ENCODE measurements around the gene GLO1.
A peak's percentile ranks its signal among the peaks of the same experiment; 100 is the strongest.

The GLO1 gene

DNA sequence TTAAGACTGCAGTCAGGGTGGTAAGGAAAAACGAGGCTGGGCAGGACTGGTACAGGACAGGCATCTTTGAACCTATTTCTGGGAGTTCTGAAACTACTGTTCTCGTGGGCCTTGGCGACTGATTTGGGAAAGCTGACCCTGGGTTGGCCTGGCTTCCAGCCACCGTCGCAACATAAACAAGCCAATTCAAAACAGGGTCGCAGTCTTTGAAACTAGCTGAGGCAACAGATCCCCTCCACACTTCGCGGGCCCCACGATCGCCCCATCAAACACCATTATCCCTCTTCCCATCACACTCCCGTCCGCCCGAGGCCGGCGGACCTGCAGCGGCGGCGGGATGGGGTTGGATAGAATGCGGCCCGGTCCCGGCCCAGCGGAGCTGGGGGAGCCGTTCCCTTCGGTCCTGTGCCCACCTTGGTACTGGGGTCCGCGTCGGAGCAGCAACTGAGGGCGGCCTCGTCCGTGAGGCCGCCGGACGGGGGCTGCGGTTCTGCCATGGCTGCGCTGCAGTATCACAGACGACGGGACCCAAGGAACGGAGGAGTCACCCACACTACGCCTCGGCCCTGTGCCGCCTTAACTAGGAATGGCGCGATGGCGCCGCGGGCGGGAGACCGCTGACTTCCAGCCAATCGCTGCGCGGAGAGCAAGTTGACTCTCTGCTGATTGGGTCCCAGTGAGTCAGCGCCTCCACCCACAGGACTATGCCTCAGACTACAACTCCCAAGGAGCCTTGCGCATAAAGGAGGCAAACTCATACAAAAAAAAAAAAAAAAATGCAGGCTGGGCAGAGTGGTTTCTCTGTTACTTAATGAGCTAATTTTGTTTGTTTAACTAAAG, at the start of gene GLO1:
Gene GLO1, minus strand, starts transcription at position 588 of the 840 bp plus-strand sequence. Its CDS starts 91 bp downstream, at position 497.
- DNase-seq = peak; percentile 96

DNA sequence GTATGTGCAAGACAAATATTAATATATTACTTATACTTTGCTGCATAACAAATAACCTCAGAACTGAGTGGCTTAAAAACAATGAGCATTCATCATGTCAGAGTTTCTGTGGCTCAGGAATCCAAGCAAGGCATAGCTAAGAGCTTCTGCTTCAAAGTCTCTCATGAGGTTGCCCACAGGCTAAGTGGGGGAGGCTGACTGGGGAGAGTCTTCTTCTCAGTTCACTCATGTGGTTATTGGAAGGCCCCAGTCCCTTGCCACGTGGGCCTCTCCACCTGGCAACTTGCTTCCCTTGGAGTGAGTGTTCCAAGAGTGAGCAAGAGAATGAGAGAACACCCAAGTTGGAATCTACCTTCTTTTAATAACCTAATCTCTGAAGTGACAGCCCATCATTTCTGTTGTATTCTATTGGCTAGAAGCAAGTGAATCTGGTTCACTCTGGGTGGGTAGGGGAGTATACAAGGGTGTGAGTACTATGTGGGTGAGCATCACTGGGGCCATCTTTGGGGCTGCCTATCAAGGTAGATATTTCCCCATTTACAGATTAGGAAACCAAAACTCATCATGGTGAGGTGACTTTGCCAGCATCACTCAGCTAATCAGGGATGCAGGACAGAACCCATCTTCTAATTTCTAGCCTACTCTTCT, 48.1 kb upstream of the GLO1 start:
- DNase-seq = no peak

DNA sequence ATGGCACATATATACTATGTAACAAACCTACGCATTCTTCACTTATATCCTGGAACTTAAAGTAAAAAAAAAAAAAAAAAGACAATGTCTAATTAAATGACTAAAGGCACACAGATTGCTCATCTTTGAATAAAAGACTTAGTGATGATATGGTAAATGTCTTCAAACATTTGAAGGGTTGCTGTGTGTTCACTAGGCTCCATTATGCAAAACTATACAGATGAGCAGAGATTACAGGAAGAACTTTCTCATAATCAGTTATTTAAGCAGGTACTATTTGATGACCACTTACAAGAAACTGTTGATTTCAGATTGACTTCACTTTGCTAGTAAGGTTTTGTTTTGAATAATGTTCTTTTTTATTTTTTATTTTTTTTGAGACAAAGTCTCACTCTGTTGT, 46.5 kb upstream of the GLO1 start:
- no peak for DNase-seq

DNA sequence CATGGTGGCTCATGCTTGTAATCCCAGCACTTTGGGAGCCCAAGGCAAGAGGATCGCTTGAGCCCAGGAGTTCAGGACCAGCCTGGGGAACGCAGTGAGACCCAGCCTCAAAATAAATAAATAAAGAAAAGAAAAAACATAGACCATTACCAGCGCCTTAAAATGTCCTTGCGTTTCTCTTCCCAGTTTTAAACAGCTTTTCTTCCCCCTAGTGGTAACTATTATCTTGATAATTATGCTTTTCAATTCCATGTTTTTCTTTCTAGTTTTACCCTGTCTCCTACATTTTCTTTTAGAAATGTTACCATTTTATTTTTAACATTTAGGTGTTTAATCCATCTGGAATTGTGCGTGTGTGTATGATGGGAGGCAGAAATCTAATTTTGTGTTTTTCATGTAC, 36.6 kb upstream of the GLO1 start:
- no peak for DNase-seq

DNA sequence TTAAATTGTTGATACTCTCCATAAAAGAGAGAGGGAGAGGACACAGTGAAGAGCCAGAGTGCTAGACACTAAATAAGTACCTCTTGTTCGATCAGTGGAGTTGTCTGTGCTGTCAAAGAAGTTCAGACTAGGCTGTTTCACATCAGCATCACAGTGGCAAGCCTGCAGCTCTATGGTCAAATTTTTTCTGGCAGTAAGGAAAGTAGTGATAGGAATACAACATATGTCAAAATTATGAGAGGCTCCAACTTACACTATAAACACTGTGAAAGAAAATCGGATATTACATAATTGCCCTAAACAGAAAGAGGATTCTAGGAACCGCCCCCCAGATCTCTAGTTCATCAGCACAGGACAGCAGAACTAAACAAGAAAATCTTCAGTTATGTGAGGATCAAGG, 35.3 kb upstream of the GLO1 start:
- no peak for DNase-seq

DNA sequence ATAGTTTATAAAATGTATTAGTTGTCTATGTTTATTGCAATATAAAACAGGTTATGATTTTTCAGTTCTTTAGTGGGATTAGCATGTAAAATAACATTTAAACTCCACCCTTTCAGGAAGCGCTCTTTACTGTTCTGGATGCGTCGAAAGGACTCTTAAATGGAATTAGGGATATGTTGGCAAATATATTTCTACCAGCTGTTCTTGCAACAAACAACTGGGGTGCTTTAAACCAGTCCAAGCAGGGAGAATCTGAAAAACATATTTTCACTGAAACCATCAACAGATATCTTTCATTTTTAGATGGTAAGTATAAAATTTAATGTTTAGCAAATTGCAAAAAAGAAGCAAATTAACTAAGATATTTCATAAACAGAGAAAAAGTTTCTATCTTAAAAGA, 34.0 kb upstream of the GLO1 start:
- no peak for DNase-seq

DNA sequence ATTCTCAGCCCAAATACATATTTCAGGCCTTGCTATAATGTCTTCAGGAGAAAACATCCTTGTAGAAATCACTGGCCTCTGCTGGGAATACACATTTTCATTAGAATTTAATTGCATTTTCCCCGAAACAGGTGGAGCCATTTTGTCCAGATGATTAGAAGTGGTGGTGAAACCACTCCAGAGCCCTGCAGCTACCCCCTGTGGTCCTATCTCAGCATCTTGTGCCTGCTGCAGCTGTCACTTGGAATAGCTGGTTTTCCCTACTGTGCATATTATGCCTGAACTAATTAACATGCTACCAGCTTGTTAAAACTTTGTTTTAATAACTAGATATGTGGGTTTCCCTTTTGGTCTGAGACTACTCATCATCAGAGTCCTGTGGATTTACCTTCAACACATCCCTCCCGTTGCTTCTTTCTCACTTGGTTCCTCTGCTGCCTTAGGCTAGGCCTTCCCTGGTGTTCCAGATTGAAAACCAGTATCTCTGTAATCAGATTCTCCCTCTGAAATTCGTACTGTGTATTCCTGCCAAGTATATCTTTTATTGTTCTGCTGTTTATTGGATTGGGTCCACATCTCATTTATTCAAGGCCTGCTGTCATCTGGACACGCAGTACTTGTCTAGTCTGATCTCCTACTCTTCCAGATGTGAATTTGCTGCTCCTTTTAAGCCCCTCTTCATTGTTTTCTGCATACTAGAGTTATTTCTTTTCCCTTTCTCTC, 27.4 kb upstream of the GLO1 start:
- no peak for DNase-seq

DNA sequence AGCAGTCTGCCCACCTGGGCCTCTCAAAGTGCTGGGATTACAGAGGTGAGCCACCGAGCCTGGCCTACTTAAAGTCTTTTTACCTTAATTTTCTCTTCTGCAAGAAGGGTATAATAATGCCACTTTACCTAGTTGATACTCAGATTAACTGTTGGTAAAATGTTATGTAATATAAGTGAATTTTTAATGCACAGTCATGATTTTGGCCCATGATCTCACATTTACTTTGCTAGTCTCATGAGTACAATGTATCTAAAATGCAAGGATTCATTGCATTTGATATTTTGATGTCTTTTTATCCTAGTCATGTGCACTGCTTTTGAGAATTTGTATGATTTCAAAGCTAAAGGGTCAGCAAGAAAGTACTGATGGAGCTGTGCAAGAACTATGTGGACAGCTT, 25.3 kb upstream of the GLO1 start:
- no peak for DNase-seq

DNA sequence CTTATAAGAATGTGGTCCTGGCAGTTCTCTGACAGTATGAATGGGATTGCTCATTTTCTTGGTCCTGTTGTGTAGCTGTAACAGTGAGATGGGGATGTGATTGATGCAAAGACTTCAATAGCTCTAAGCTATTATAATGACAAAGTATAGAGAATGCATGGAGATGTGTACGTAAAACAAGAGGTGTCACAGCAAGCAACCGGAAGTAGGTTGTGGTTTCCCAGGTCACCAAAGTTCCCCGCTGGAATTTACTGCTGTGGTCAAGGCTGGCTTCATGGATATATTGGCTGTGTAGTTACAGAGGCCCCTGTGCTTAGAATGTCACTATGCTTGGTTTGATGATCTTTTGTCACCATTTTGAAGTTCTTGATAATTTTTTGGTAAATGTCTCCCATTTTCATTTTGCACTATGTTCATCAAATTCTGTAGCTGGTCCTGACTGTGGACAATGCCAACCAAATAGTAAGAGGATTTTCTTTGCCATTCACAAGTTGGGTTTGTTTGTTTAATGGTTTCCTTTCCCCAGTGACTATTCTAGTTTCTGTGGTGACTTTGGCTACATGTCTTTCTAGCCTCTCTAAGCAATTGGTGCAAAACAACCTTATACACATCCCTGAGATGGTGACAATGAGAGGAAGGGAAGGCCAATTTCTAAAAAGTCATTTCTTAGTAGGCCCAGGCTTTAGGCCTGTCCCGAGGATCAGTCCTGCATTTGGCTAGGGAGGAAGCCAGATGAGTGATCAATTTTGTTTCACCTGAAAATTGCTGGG, 22.7 kb upstream of the GLO1 start:
- DNase-seq = no peak

DNA sequence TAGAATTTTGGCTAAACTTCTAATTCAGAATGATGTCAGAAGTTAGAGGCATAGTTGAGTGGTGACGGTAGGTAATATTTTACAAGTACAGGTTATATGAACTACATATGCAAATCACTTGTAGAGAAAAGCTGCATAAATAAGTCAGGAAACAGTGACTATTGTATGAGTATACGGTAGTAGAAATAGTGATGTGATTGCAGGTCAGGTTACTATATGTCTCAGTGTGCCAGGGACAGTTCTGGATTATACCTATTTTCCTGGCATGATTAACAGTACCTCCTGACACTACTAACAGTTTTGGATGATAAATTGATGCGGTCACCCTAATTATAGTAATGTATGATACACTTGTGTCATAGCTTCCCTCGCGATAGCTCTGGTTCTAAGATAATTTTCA, 21.4 kb upstream of the GLO1 start:
- no peak for DNase-seq

DNA sequence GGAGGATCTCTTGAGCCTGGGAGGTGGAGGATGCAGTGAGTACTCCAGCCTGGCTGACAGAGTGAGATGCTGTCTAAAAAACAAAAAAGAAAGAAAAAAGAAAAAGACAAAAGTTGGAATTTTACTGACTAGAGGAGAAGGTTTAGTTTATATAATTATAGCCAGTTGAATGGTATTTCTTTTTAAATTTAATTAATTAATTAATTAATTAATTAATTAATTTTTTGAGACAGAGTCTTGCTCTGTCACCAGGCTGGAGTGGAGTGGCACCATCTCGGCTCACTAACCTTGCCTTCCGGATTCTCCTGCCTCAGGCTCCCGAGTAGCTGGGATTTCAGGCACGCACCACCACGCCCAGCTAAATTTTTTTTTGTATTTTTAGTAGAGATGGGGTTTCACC, 20.8 kb upstream of the GLO1 start:
- no peak for DNase-seq

DNA sequence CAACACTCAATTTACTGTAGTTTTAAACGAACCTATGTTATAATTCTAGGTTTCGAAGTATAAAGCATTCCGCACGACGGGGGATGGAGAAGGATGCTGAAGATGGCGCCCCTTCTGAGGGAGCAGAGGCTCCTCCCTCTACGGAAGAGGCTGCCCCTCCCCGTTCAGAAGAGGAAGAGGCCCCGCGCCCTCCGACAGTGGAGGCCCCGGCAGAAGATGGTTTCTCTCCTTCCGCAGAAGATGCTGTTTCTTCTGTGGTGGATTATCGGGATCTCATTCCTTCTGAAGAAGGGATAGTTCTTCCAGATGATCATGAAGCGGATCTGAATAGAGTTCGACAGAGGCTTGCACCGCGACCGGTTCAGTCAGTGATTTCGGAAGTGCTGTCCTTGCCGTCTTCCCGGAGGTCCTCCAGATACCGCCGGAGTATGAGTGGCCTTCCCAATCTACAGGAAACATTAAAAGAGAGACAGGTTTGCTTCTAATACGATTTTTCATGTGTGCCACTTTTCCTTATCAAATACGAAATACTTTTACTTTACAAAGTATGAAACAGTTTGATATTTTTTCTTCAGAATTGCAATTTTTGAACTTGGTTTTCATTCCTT, 19.9 kb upstream of the GLO1 start:
- DNase-seq = no peak

DNA sequence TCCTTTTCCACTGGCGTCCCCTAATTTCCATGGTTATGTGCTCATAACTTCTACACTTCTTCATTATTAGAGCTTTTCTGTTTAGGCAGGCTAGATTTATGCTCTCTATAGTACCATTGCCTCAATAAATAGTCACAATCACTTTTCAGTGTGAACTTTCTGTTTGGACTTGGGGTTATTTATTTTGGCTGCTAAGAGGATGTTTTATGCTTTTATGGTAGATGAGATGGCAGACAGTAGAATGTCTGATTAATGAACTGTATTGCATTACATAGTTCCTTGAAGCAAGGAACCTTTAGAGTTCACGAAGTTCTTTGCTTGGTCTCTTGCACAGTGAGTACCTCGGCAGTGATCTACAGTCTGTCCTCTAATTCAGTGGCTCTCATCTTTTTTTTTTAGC, 19.1 kb upstream of the GLO1 start:
- DNase-seq = no peak

DNA sequence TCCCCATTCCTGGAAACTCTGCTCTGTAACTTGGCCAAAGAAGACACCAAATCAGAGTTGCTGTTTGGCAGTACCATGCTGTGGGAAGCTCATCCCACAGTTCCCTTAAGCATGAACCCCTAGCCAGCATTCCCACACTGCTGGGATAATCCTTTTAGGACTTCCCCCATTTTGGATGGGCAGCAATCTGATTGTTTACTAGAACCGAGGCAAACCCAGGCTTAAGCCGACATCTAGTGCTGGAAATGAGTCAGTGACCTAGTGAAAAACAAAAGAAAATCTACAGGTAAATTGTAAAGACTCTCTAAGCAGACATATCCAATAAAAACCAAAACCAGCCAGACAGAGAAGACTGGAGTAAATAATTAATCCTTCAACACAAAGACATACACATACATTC, 17.4 kb upstream of the GLO1 start:
- no peak for DNase-seq

DNA sequence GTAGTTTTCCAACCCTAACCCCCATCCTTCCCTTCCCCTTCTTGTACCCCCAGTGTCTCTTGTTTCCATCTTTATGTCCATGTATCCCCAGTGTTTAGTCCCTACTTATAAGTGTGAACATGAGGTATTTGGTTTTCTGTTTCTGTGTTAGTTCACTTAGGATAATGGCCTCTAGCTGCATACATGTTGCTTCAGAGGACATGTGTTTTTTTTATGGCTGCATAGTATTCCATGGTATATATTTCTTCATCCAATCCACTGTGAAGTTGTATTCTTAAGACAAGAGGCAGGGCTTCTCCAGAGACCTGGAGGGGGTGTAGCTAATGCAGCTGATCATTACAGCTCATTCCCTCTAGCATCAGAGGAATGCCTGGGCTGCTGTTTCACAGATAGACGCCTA, 16.4 kb upstream of the GLO1 start:
- DNase-seq = no peak

DNA sequence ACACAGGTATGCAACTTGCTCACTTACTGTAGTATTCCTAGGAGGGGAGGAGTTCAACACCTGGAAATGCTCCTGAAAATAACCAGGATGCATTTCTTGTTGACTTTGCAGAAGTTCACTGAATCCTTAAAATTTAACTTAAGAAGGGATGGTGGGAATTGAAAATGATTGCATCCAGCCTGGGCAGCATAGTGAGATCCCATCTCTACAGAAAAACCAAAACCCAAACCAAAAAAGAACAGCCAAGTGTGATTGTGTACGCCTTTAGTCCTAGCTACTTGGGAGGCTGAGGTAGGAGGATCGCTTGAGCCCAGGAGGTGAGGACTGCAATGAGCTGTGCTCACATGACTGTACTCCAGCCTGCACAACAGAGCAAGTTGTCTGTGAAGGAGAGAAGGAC, 13.9 kb upstream of the GLO1 start:
- no peak for DNase-seq

DNA sequence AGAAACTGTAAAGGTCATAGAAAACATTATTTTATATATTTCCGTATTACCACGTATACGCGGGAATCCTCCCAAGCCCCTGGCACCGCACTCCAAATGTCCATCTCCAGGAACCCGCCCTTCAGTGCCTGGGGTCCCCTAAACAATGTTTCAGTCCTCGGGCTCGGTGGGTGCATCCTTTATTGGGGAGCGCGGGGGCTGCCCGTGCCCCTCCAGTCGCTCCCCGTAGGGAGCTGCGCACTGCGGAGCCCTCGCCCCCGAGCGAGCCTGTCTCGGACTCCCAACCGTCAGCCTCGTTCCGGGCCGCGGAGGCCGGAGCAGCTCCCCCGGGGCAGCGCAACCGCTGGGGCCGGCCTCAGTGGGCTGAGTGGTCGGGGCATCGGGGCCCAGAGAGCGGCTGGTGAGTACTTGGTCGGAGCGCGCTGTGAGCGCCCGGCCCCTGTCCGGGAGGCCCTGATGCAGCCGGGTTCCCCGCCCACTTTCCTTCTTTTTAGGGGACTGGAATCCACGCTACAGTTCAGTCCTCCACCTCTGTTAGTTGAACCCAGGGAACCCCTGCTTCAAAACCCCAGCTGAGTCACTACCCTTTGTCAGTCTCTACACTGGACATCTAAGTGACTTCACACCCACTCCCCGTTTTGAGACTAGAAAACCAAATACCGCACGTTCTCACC, 12.2 kb upstream of the GLO1 start, which contains the start of gene DNAH8:
Gene DNAH8, plus strand, starts transcription at position 296 of the 674 bp plus-strand sequence. CDS start 7,499 bp downstream, outside the sequence.
- DNase-seq = peak; percentile 20

DNA sequence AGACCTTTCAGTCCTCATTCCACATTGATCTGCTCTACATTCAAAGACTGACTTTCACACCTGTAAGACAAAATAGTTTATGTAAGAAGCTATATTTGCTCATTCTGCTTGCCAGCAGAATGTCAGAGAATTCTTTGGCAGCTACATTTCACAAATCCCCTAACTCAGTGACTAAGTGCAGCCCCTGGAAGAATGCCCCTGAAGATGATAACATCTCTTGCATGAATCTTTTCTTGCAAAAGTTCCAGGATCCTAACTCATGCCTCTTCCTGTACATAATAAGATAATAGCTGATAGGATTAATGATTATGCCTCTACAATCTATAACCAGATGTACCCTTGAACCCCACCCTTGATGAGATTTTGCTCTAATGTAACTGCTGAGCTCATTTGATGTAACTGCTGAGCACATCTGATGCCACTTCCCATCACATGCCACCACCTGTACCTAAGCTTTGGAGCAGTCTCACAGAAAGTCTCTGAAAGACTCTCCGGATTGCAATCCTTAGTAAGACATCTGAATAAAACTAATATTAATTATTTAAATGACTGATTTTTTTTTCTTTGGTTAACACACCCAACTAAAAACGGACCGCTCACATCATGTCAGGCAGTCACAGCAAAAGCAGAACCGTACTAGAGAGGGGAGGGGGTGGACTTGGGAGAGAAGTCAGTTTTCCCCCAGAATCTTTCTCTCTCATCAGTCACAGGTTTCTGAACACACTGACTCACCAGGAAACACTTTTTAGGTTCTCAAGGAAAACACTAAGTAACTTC, 11.5 kb upstream of the GLO1 start:
- no peak for DNase-seq

DNA sequence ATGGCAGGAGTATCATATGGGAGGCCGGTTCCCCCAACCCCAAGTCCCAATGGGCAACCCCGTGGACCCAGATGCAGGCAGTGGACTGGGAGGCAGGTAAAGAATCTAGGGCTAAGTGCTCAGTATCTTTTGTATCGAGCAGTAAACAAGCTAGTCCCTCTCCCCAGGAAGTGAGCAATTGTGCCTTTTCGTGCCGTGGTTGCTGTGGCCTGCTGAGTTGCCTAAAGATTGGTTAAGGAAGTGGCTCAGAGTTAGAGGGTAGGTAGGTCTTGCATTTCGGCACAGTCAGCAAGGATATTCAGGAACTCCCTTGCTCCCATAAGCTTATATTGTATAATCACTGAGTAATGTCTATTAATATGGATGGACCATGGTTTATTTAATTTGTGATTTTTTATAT, 10.9 kb upstream of the GLO1 start:
- DNase-seq = peak; percentile 48

DNA sequence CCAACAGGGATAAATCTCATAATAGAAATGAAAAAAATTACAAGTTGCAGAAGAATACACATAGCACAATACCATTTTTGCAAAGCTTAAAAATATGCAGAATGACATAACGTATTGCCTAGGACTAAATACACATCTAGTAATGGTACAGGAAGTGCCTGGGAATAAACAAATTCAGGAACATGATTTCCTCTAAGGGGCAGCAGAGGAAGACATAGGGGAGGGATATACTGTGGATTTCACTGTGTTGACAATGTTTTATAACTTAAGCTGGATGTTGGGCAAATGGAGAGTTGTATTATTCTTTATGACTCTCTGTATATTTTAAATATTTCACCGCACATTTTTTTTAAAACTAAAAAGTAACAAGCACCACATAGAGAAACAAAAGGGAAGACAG, 5.6 kb upstream of the GLO1 start:
- DNase-seq = no peak

DNA sequence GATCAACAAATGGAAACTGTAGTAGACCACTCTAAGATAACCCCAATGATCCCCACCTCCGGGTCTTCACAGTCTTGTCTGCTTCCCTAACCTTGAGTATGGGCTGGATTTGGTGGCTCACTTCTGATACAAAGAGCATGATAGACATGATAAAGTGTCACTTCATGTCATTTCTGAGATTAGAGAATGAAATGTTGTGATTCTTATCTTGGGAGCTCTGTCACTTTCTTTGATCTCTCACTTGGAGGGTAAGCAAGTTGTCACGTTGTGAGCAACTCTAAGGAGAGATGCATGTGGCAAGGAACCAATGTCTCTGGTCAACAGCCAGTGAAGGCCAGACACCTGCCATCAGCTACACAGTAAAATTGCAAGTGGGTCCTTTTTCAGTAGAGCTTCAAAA, 3.0 kb upstream of the GLO1 start:
- no peak for DNase-seq

All from activated CD8-positive, alpha-beta memory T cell treated with anti-CD3 and anti-CD28 coated beads, Interleukin-2, amount 50 U/mL, for 4 hours (primary cell).